TTC549 (cell line): Measurements from ENCODE around the gene NDUFAF2.

Source experiments
- FAIRE-seq: peaks from 2 replicates; lab custom pipeline; 2012; peaks lifted over from hg19 to GRCh38; lab: Jason Lieb, UNC

The NDUFAF2 gene

GRCh38 chr5:61123145-61123544 is 178.1 kb downstream of the NDUFAF2 start:
- FAIRE-seq, result no peak

- no peak for FAIRE-seq
These were observed 185.3 kb downstream of the NDUFAF2 start for GRCh38 chr5:61130289-61130688.

- no peak for FAIRE-seq
These were observed 187.6 kb downstream of the NDUFAF2 start for GRCh38 chr5:61132559-61132958.

- no peak for FAIRE-seq
These were observed 192.8 kb downstream of the NDUFAF2 start for GRCh38 chr5:61137835-61138234.

- no peak for FAIRE-seq
These were observed 194.3 kb downstream of the NDUFAF2 start for GRCh38 chr5:61139094-61139873.

- FAIRE-seq, result no peak
These were observed 194.9 kb downstream of the NDUFAF2 start for GRCh38 chr5:61139931-61140330.

GRCh38 chr5:61141801-61142200 is 196.8 kb downstream of the NDUFAF2 start:
- FAIRE-seq, result no peak

- no peak for FAIRE-seq
These were observed 197.4 kb downstream of the NDUFAF2 start for GRCh38 chr5:61142391-61142790.

- FAIRE-seq, result no peak
These were observed 197.8 kb downstream of the NDUFAF2 start for GRCh38 chr5:61142811-61143210.

GRCh38 chr5:61148515-61148914 is 203.5 kb downstream of the NDUFAF2 start:
- FAIRE-seq, result no peak

- FAIRE-seq, result no peak
These were observed 206.9 kb downstream of the NDUFAF2 start for GRCh38 chr5:61151893-61152292.

GRCh38 chr5:61159070-61159469 is 214.1 kb downstream of the NDUFAF2 start:
- FAIRE-seq, result no peak

GRCh38 chr5:61159836-61160235 is 214.8 kb downstream of the NDUFAF2 start:
- FAIRE-seq, result no peak

- no peak for FAIRE-seq
These were observed 215.5 kb downstream of the NDUFAF2 start for GRCh38 chr5:61160497-61160896.

GRCh38 chr5:61162010-61162831 is 217.2 kb downstream of the NDUFAF2 start, which contains the start of gene SMIM15:
Gene SMIM15, minus strand, starts transcription at chr5:61162468. Its CDS starts 2,297 bp downstream, at chr5:61160171.
- FAIRE-seq, result no peak

- FAIRE-seq, result no peak
These were observed 218.0 kb downstream of the NDUFAF2 start for GRCh38 chr5:61162832-61163567.

- FAIRE-seq, result no peak
These were observed 218.9 kb downstream of the NDUFAF2 start for GRCh38 chr5:61163905-61164304.

GRCh38 chr5:61167382-61167781 is 222.4 kb downstream of the NDUFAF2 start:
- no peak for FAIRE-seq

- FAIRE-seq, result no peak
These were observed 223.9 kb downstream of the NDUFAF2 start for GRCh38 chr5:61168951-61169350.

- no peak for FAIRE-seq
These were observed 226.5 kb downstream of the NDUFAF2 start for GRCh38 chr5:61171479-61171878.

- FAIRE-seq, result no peak
These were observed 231.6 kb downstream of the NDUFAF2 start for GRCh38 chr5:61176631-61177030.

- no peak for FAIRE-seq
These were observed 232.1 kb downstream of the NDUFAF2 start for GRCh38 chr5:61177070-61177469.

GRCh38 chr5:61177716-61178115 is 232.7 kb downstream of the NDUFAF2 start:
- no peak for FAIRE-seq
